IPS-18c (cell line): ENCODE measurements around the gene PCDH15.

Experiments used
- H3K4me3 ChIP-seq: 2 replicates; pipeline ENCODE4 v1.7.0; 2013; ENCODE audit warnings: low read depth, mild to moderate bottlenecking, low read length, moderate library complexity; ENCODE audit not compliant: insufficient read depth
- H3K9me3 ChIP-seq: one replicate; pipeline ENCODE4 v1.6.1; 2013; ENCODE audit warnings: mild to moderate bottlenecking, low read length, moderate library complexity; ENCODE audit not compliant: control insufficient read depth, insufficient read depth

The PCDH15 gene

DNA sequence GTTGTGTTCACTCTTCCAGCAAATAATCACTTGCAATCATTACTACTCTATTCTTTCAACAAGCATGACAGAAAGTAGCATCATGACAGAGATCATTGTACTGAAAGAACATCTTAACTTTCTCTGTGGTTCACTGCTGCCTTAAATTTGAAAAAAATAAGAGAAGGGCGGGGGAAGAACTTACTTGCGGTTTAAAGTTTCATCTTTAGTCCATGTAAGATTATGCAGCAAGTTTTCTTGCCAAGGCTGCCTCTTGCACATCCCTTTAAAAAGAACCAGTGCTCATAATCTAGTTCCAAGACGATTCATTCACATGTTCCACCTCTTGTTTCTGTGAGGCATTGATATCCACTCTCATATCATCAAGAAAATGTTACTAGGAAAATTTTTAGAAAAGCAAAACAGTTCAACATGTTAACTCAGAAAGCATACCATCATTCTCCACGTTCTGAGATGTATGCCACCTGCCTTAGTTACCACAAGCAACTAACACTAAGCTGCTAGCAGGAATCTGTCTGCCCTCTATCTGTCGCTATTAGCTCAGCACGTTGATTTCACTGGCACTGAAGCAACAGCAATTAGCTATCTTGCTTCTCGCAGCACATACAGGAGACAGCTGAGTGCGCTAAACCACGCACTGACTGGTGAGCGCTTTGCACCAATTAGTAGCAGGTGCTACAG lies at the start of gene PCDH15:
Gene PCDH15, minus strand, starts transcription at position 491 of the 681 bp plus-strand sequence. CDS start 136,969 bp downstream, outside the sequence.
- H3K4me3 ChIP-seq: no peak within 1 kb of the TSS

DNA sequence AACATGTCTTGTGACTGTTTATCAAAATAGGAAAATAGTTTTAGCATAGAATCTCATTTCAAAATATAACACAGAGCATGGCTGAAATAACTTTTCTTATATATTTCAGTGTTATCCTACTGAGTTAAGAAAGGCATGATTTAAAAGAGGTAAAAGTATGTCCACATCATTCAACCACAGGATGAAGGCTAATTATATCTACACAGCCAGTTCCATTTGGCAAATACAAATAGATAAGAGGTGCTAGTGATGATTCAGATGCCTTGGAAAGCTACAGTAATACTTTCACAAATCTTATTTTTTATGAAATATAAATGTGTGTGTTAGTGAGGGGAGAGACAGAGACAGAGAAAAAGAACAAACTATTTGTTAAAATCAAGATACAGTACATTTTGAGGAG lies 42.9 kb upstream of the PCDH15 start:
- Histone ChIP-seq H3K9me3 (no peaks in the 10 kb centered on the region), H3K4me3 (no peak overlapping the region)

More for the DNA sequence above, at the start of gene PCDH15:
- H3K9me3 ChIP-seq: no peaks in the 10 kb centered on the region

DNA sequence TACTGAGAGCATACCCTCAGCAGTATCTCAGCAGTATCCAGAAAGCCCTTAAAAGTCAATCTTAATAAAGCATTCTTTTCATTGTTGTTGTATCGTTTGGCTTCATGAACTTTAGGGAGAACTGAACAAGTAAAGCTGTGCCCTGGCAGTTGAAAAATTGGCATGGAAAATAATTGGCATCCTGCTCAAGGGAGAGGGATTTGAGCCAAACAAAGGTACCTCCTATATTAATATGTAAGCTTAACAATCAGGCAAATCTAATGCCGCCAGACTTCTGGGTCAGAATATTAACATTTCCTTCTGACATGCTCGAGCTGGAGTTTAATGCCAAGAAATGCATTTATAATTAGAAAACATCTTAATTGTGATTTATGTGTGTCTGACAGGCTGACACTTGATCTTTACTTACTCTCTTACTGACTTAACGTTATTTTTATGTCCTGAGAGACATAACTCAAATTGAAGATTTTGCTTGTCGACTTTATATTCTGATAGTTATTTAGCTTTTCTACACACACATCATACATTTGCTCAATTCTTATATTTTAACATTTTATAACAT lies 42.1 kb upstream of the PCDH15 start:
- Histone ChIP-seq H3K9me3 (no peaks in the 10 kb centered on the region), H3K4me3 (no peak overlapping the region)

DNA sequence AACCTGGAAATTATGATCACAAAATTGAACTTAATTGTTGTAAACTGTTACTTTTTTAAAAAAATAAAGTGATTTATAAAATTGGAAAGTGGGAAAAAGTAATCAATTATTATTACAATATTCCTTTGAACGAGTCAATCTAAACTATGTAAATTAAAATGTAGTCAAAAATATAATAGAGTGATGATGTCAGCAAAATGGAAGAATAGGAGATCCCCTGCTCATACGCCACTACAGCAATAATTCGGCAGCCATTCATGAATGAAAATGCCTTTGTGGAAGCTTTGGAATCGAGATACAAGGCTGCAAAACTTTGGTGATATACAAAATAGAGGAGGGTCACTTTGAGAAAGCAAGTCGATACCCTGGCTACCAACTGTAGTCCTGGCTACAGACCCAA lies 36.4 kb upstream of the PCDH15 start:
- H3K4me3 ChIP-seq: no peak overlapping the region
- H3K9me3 ChIP-seq: no peaks in the 10 kb centered on the region

DNA sequence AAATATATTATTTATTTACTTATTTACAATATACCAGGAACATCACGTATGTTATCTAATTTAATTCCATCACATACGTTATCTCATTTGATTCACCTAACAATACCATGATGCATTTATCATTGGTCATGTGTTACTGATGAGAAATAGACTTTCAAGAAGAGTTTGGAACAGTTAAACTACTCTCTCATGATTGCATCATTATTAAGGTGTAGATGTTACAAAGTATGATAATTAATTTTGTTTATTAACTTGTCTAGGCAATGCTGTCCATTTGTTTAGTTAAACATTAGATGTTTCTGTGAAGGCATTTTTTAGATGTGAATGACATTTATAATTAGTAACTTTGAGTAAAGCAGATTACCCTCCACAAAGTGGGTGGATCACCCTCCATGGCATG lies 32.0 kb upstream of the PCDH15 start:
- no peaks in the 10 kb centered on the region for H3K9me3 ChIP-seq
- no peak overlapping the region for H3K4me3 ChIP-seq

DNA sequence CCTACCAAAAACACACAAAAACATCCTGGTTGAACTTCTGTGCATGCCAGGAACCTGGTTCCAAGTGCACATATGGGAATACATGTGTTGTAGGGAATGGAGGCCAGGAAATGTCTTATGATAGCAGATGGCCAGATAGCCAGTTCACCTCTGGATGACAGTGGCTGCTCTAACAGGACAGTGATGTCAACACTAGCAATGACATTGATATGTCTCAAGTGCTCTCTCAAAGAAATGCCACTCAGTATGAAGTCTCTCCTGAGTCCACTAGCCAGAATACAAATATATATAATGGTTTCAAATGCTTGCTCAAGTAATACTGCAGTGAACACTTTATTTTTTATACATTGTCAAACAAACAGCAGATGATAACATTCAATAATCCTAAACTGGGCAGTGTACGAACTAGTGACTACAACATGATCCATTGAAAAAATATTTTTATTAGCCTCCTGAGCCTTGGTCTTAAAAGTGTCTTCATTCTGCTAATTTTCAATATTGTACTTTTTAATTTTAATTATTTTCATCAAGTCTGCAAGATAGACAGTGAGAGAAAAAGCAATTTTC lies 26.0 kb upstream of the PCDH15 start:
- H3K9me3 ChIP-seq: no peaks in the 10 kb centered on the region
- no peak overlapping the region for H3K4me3 ChIP-seq

DNA sequence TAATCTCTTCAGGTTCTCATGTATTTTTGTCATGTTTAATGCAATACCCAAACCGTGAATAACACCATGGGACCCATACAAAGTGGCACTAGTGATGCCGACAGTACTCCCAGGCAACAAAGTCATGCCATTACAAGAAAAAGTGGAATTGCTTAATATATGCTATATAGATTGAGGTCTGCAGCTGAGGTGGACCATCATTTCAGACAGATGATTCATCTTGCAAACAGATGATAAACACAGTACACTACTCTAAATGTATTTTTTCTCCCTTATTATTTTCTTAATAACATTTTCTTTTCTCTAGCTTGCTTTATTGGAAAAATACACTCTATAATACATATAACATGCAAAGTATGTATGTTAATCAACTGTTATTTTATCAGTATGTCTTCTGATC lies 14.6 kb upstream of the PCDH15 start:
- Histone ChIP-seq H3K4me3 (no peak overlapping the region), H3K9me3 (no peaks in the 10 kb centered on the region)

DNA sequence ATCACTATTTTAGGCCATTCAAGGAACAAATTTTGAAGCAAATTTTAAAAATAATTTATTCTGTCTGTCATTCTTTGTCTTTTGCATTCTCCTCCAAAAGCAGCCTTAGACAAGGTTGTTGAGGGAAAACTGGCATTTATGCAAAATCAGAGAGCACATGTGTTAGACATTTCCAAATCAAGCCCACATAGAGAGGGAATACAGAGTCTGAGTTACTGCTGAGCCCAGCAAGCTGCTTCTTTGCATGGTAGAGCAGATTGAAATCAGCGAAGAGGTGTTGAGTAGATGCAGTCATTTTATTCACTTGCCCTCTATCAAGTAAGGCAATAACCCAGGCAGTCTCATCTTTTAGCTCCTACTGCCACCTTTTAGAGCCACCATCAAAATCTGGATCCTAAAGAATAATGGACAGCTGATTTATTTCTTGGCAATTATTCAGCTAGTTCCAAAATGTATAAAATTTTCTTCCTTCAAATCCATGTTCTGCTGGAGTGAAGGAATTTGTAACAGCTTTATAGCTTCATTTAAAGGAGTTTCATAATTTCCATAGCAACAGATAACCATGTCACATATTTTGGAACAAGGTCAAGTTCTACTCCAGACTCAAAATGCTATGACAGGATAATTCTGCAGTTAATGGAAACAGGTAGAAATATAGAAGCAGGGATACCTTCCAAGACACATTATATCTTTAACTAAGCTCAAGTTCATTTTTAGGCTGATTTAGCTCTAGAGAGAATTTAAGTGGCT lies 7.3 kb upstream of the PCDH15 start:
- Histone ChIP-seq H3K4me3 (no peak overlapping the region), H3K9me3 (no peaks in the 10 kb centered on the region)

DNA sequence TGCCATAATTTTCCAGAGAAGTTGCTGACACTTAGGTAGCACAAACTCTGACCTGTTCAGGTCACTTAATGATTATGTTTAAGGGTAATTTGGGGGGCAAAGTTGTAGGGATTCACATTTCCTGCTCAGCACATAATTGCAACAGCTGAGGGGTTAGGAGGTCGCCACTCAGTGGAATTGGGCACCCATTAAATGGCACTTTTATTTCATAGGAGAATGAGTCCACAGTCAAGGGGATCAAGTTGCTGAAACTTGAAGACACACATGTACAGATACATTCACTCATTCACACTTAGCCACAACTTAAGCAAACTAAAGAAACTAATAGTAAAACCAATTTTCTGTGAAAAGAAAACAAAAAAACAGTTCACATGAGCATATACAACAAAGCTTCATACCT lies 1.5 kb downstream of the PCDH15 start:
- Histone ChIP-seq H3K9me3 (no peaks in the 10 kb centered on the region), H3K4me3 (no peak overlapping the region)

DNA sequence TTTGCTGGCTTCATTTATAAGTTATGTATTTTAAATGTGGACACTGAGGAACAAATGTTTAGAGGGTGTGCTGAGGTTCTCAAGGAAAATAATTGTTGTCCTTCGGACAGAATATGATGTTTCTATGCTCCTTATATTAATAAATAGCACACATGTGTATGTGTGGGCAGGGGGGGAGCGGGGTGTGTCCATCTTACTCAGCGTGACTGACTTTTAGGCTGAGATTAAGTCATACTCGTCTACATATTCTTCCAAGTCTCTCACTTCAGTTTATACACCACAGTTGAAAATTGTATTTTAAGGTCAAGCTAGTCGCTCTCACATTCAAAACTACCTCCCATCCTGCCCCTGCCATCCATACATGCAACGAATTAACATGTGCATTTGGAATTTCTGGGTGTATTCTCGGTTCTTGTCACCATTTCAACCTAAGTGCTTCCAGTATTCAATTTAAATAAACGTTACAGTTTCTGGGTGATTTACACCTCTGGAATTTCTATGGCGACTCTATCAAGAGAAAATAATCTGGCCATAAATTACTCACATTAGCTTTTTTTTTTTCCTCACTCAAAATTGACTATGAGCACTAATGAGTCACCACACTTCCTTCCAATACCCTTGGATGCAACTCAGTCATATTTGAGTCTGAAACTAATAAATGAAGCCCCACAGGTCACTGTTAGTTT lies 3.3 kb downstream of the PCDH15 start:
- H3K4me3 ChIP-seq: no peak overlapping the region

DNA sequence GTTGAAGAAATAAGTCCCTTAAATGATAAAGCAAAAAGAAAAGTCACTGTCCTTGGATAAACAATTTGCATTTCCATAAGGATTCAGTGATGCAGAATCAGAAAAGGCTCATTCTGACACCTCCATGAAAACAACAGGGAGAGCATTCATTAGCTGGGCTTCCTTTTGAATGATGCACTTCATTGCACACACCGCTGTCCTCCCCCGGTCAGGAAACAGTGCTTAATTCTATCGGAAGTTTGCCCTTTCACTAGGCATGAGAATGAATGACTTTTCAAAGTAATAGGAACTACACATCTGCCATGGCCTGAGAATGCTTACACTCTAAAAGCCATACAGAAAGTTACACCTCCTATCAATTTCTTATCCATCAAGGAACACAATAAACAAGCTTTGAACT lies 4.2 kb downstream of the PCDH15 start:
- Histone ChIP-seq H3K4me3 (no peak overlapping the region), H3K9me3 (no peaks in the 10 kb centered on the region)

More for the DNA sequence above, 3.3 kb downstream of the PCDH15 start:
- H3K9me3 ChIP-seq: no peaks in the 10 kb centered on the region

DNA sequence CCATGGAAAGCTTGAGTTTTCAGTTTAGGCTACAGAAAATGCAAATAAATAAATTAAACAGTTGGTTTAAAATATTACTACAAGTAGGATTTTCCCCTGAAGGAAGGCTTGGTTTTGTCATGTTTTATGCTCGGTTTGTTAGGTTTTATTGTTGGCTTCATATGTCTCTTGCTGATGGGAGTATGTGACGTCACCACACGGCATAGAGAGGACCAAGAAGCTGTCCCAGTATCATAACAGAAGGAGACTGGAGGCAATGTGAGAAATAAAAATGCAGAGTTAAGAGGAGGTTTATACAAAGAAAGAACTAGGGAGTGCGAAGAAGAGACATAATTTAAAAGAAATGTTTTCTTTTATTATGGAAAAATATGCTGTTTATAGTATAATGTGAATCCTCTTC lies 24.4 kb downstream of the PCDH15 start:
- Histone ChIP-seq H3K9me3 (no peaks in the 10 kb centered on the region), H3K4me3 (no peak overlapping the region)

DNA sequence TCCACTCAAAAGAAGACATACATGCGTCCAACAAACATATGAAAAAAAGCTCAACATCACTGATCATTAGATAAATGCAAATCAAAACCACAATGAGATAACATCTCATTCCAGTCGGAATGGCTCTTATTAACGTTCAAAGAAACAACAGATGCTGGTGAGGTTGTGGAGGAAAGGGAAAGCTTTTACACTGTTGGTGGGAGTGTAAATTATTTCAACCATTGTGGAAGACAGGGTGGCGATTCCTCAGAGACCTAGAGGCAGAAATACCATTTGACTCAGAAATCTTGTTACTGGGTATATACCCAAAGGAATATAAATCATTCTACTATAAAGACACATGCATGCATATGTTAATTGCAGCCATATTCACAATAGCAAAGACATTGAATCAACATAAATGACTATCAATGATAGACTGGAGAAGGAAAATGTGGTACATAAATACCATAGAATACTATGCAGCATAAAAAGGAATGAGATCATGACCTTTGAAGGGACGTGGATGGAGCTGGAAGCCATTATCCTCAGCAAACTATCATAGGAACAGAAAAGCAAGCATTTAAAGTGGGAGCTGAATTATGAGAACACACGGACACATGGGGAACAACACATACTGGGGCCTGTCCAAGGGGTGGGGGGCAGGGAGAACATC lies 28.4 kb downstream of the PCDH15 start:
- Histone ChIP-seq H3K4me3 (no peak overlapping the region), H3K9me3 (no peaks in the 10 kb centered on the region)

DNA sequence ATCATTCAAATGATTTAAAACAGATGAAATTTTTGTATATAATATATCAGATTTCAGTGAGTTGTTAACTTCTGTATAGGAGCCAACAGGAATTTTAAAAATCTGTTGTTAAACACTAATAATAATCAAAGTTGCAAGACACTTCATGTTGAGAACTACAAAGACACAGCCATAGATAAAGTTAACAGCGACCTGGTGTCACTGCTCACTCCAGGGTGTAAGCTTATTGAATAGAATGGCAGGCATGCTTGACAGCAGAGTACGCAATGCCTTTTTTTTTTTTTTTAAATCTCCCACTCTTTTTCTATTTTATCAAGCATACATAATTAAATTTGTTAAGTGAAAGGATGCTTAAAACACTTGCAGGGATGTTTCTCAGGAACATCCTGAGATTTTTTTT lies 32.0 kb downstream of the PCDH15 start:
- H3K4me3 ChIP-seq: no peak overlapping the region
- H3K9me3 ChIP-seq: no peaks in the 10 kb centered on the region

DNA sequence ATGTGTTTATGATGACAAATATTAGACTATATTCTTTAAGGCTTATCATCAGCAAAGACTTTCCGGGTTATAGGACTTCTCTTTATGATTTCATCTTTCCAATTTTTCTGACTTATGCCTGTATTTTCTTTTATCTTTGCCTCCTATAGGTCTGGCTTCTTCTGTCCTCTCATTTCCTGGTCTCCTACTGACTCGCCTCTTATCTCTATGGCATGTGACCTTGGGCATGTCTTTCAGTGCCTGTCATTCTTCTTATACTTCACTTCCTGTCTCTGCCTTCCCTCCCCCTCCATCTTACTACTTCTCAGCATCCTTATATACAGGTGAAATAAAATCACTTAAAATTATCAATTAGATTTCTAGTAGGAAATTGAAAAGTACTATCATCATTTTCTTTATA lies 42.2 kb downstream of the PCDH15 start:
- no peaks in the 10 kb centered on the region for H3K9me3 ChIP-seq
- H3K4me3 ChIP-seq: no peak overlapping the region

DNA sequence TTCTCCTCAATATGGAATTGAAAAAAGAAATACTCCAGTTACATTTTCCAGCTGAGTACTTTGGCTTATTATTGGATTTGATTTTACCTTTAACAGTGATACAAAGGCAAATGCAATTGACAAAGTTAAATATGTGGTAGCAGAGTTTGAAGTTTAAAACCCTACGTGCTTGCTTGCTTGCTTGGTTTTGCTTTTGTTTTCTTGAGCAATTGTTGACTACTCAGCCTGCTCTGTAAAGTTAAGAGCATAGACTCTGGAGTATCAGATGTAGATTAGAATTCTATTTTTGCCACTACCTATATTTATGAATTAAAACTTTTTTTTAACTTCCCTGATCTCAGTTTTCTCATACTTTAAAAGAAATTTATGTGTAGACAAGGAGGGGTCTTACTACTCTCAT lies 51.4 kb downstream of the PCDH15 start:
- Histone ChIP-seq H3K9me3 (no peaks in the 10 kb centered on the region), H3K4me3 (no peak overlapping the region)

DNA sequence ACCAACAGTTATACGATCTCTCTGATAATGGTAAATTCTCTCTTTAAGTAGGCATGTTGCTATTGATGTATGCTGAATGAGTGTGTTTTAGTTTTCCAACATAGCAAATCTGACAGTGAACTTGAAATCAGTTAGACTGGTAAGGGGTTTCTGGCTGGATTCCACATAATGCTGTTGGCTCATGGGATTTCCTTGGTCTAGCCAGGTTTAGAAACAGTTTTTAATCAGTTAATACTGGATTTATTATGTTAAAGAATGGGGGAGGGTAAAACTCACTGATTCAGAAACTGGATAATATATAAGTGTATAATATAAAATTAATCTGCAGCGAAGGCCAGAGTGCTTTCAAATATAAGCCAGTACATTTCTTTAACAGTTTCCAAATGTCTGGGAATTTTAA lies 55.6 kb downstream of the PCDH15 start:
- H3K4me3 ChIP-seq: no peak overlapping the region
- H3K9me3 ChIP-seq: no peaks in the 10 kb centered on the region
